BE2C (cell line): ENCODE measurements around the gene UPK3A.
"Not testable (repeated sequence)": the region's sequence is repeated elsewhere in the genome, so short reads cannot be mapped to it uniquely, and the experiment has no call there.

Source experiments
- DNase-seq: peaks from one replicate; pipeline ENCODE4 v3.0.0-alpha.2; 2020
- H3K27me3 ChIP-seq: fragments of 250-450 bp; sonication (Bioruptor Pico); 2 replicates; pipeline ENCODE4 v1.5.1; 2020; ENCODE audit warnings: mild to moderate bottlenecking
- H3K36me3 ChIP-seq: fragments of 250-450 bp; sonication (Bioruptor Pico); 2 replicates; pipeline ENCODE4 v1.5.1; 2020; ENCODE audit warnings: mild to moderate bottlenecking
- H3K4me1 ChIP-seq: fragments of 250-450 bp; sonication (Bioruptor Pico); 2 replicates; pipeline ENCODE4 v1.5.1; 2020
- H3K4me3 ChIP-seq: 2 replicates; pipeline ENCODE4 v1.5.1; 2011; ENCODE audit warnings: low read depth, low read length
- H3K9me3 ChIP-seq: fragments of 250-450 bp; sonication (Bioruptor Pico); 2 replicates; pipeline ENCODE4 v1.5.1; 2020
- TF ChIP-seq, protein P1 (sequence below): IDR thresholded peaks from 2 replicates; pipeline ENCODE4 v1.5.1; 2012; ENCODE audit warnings: mild to moderate bottlenecking, low read depth, low read length

The UPK3A gene

GRCh38 chr22:45290410-45290936 lies 5.7 kb downstream of the UPK3A start:
- no peaks in the 10 kb centered on the region for H3K27me3 ChIP-seq
- H3K9me3 ChIP-seq: no peaks in the 10 kb centered on the region
- peak; percentile 71 for DNase-seq
- TF ChIP-seq, protein P1, sequence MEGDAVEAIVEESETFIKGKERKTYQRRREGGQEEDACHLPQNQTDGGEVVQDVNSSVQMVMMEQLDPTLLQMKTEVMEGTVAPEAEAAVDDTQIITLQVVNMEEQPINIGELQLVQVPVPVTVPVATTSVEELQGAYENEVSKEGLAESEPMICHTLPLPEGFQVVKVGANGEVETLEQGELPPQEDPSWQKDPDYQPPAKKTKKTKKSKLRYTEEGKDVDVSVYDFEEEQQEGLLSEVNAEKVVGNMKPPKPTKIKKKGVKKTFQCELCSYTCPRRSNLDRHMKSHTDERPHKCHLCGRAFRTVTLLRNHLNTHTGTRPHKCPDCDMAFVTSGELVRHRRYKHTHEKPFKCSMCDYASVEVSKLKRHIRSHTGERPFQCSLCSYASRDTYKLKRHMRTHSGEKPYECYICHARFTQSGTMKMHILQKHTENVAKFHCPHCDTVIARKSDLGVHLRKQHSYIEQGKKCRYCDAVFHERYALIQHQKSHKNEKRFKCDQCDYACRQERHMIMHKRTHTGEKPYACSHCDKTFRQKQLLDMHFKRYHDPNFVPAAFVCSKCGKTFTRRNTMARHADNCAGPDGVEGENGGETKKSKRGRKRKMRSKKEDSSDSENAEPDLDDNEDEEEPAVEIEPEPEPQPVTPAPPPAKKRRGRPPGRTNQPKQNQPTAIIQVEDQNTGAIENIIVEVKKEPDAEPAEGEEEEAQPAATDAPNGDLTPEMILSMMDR: no peak
- H3K4me3 ChIP-seq: peak overlapping the region; percentile 9; the same call in 1 of the 2 replicates
- no peaks in the 10 kb centered on the region for H3K36me3 ChIP-seq
- H3K4me1 ChIP-seq: peaks cover 2% of the 10 kb centered on the region; the same call in 1 of the 2 replicates

DNA sequence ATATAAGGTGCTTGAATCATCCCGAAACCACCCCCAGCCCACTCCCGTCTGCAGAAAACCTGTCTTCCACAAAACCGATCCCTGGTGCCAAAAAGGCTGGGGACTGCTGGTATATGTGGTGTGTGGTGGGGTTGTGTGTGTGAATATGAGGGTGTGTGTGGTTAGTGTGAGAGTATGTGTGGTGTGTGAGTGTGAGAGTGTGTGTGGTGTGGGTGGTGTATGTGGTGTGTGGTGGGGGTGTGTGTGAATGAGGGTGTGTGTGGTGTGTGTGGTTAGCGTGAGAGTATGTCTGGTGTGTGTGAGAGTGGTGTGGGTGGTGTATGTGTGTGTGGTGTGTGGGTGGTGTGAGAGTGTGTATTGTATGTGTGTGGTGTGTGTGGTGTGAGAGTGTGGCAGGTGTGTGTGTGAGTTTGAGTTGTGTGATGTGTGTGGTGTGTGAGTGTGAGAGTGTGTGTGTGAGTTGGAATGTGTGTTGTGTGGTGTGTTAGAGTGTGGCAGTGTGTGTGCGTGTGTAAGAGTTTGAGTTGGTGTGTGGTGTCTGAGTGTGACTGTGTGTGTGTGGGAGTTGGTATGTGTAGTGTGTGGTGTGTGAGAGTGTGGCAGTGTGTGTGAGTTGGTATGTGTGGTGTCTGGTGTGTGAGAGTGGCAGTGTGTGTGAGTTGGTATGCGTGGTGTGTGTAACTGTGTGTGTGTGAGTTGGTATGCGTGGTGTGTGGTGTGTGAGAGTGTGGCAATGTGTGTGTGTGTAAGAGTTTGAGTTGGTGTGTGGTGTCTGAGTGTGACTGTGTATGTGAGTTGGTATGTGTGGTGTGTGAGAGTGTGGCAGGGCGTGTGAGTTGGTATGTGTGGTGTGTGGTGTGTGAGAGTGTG lies 6.5 kb downstream of the UPK3A start:
- TF ChIP-seq, protein P1: no peak
- no peak for DNase-seq
- no peaks in the 10 kb centered on the region for H3K9me3 ChIP-seq
- H3K36me3 ChIP-seq: no peaks in the 10 kb centered on the region
- H3K27me3 ChIP-seq: no peaks in the 10 kb centered on the region
- peak overlapping the region; percentile 9; the same call in 1 of the 2 replicates for H3K4me3 ChIP-seq
- H3K4me1 ChIP-seq: peaks cover 2% of the 10 kb centered on the region; the same call in 1 of the 2 replicates

DNA sequence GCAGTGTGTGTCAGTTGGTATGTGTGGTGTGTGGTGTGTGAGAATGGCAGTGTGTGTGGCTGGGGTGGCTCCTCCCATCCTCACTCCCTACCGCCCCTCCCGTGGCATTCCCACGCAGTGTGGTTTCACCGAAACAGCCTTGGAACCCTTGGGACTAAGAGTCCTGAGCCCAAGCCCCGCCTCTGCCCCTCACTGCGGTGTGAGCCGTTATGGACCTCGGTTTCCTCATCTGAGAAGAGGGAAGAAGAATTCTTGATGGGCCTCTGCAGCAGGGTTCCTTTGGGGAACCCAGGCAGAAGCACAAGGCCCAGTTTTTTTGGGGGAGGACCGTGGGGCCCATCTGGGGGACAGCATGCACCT lies 7.2 kb downstream of the UPK3A start:
- H3K4me1 ChIP-seq: peaks cover 2% of the 10 kb centered on the region; the same call in 1 of the 2 replicates
- H3K27me3 ChIP-seq: no peaks in the 10 kb centered on the region
- no peak overlapping the region for H3K4me3 ChIP-seq
- no peaks in the 10 kb centered on the region for H3K9me3 ChIP-seq
- no peaks in the 10 kb centered on the region for H3K36me3 ChIP-seq
- DNase-seq: no peak
- TF ChIP-seq, protein P1: no peak

DNA sequence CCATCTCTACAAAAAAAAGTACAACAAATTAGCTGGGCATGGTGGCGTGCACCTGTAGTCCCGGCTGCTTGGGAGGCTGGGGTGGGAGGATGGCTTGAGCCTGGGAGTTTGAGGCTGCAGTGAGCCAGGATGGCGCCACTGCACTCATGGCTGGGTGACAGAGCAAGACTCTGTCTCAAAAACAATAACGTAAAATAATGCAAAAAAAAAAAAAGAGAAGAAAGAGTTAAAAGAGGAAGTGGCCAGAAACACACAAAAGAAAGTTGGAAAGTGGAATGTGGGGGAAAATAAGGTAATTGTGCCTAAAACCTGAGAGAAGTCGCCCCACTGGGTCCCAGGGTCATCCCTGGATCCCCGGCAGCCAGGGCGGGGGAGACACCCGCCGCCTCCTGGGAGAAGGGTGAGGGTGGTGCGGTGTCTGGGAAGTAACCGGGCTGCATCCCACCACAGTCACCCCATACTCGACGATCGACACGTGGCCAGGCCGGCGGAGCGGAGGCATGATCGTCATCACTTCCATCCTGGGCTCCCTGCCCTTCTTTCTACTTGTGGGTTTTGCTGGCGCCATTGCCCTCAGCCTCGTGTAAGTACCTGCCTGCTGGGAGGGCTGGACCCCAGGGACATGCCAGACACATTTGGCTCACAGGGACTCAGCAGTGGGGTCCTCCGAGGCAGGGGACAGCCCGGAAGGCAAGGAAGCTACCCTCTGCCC lies 8.1 kb downstream of the UPK3A start:
- H3K4me3 ChIP-seq: no peak overlapping the region
- DNase-seq: no peak

GRCh38 chr22:45294030-45294429 lies 9.3 kb downstream of the UPK3A start:
- Histone ChIP-seq H3K27me3 (no peaks in the 10 kb centered on the region), H3K4me1 (peaks cover 2% of the 10 kb centered on the region; the same call in 1 of the 2 replicates), H3K36me3 (no peaks in the 10 kb centered on the region), H3K4me3 (no peak overlapping the region), H3K9me3 (no peaks in the 10 kb centered on the region)
- TF ChIP-seq, protein P1: no peak
- DNase-seq: no peak

More for the DNA sequence above, 8.1 kb downstream of the UPK3A start:
- H3K27me3 ChIP-seq: no peaks in the 10 kb centered on the region
- TF ChIP-seq, protein P1: no peak
- H3K9me3 ChIP-seq: no peaks in the 10 kb centered on the region
- H3K36me3 ChIP-seq: no peaks in the 10 kb centered on the region
- H3K4me1 ChIP-seq: peaks cover 2% of the 10 kb centered on the region; the same call in 1 of the 2 replicates

- DNase-seq, H3K4me3 ChIP-seq, H3K4me1 ChIP-seq, H3K36me3 ChIP-seq, H3K27me3 ChIP-seq, H3K9me3 ChIP-seq: not testable (repeated sequence)
These were observed 10.3 kb downstream of the UPK3A start for GRCh38 chr22:45295004-45295403.
